HG03159 (cell line): ENCODE results near the gene DDX41.

Experiments used
- ATAC-seq: cut with Tn5 transposase; IDR thresholded peaks from one replicate; pipeline ENCODE4 v1.9.1; 2021; ENCODE audit warnings: mild to moderate bottlenecking, moderate library complexity; ENCODE audit not compliant: unreplicated experiment

DDX41 gene

GRCh38 chr5:177500685-177501522 lies 15.9 kb downstream of the DDX41 start:
- ATAC-seq = no peak

- no peak for ATAC-seq
Observed at GRCh38 chr5:177499842-177500241, 16.9 kb downstream of the DDX41 start.

- ATAC-seq = no peak
Observed at GRCh38 chr5:177498013-177498787, 18.6 kb downstream of the DDX41 start.

- ATAC-seq = peak; percentile 70
Observed at GRCh38 chr5:177497292-177498012, 19.3 kb downstream of the DDX41 start, which contains the start of gene PDLIM7. Gene PDLIM7, minus strand, starts transcription at chr5:177497604. Its CDS starts 1,092 bp downstream, at chr5:177496512.

- ATAC-seq = no peak
Observed at GRCh38 chr5:177496727-177497291, 20.0 kb downstream of the DDX41 start.

GRCh38 chr5:177496070-177496726 lies 20.6 kb downstream of the DDX41 start:
- ATAC-seq = no peak

GRCh38 chr5:177495243-177496060 lies 21.3 kb downstream of the DDX41 start:
- no peak for ATAC-seq

GRCh38 chr5:177494346-177495195 lies 22.2 kb downstream of the DDX41 start:
- no peak for ATAC-seq

GRCh38 chr5:177493795-177494345 lies 22.9 kb downstream of the DDX41 start:
- ATAC-seq = no peak

GRCh38 chr5:177492841-177493240 lies 23.9 kb downstream of the DDX41 start:
- no peak for ATAC-seq

GRCh38 chr5:177491983-177492746 lies 24.6 kb downstream of the DDX41 start:
- ATAC-seq = no peak

GRCh38 chr5:177491429-177491945 lies 25.3 kb downstream of the DDX41 start:
- no peak for ATAC-seq

- ATAC-seq = no peak
Observed at GRCh38 chr5:177490992-177491391, 25.8 kb downstream of the DDX41 start.

GRCh38 chr5:177490311-177490991 lies 26.3 kb downstream of the DDX41 start:
- ATAC-seq = no peak

- ATAC-seq = no peak
Observed at GRCh38 chr5:177489119-177489716, 27.5 kb downstream of the DDX41 start.

- ATAC-seq = no peak
Observed at GRCh38 chr5:177487975-177488374, 28.8 kb downstream of the DDX41 start.
